Stimulated activated CD8-positive, alpha-beta memory T cell treated with anti-CD3 and anti-CD28 coated beads, Interleukin-15, amount 100 ng/mL, for 1 hour (primary cell): ENCODE measurements around the gene EHHADH.

Experiments used
- DNase-seq: peaks from one replicate; pipeline ENCODE4 v3.0.0-alpha.2; 2020; ENCODE audit warnings: low read depth

Gene EHHADH

GRCh38 chr3:185145511-185145910, 108.3 kb downstream of the EHHADH start:
- DNase-seq, result no peak

GRCh38 chr3:185144784-185145183, 109.1 kb downstream of the EHHADH start:
- no peak for DNase-seq
